ENCODE results near the gene PPP2R1B.

PPP2R1B gene

GRCh38 chr11:111745719-111746504 lies 20.3 kb downstream of the PPP2R1B start:
- no peak for DNase-seq

DNA sequence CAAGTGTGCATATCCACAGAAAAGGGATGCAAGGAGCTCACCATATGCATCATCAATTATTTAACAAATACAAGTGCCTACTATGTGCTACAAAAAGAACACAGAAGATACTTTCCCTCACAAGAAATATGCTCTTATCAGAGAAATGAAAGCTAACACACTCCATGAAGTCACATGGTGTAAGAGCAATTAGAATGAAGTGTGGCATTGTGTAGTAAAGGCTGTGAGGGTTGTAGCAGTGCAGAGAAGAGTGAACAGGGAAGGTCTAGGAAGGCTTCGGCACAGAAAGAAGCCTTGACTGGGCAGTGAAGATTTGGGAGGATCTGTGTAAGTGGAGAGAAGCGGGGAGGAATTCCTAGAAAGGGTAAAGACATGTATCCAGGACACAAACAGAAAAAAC lies 22.5 kb downstream of the PPP2R1B start:
- DNase-seq = no peak

GRCh38 chr11:111741751-111742150 lies 24.4 kb downstream of the PPP2R1B start:
- DNase-seq = no peak

DNA sequence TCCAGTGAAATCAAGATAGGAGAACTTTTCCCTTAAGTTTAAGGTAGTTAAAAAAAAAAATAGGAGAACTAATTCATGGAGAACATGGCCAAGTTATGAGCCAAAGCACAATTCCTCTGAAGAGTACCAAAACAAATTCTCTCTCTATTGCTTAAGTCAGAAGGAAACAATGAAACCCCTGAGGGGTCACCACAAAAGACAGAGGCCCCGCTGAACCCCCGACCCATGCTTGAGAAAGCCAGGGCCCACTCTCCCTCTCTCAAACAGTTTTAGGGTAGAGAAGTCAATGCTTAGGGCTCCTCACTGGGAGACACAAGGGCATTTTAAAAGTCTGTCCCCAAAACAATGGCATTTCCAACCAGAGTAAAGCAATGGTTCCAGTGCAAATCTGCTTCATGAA lies 26.9 kb downstream of the PPP2R1B start:
- DNase-seq = no peak

GRCh38 chr11:111737444-111738210 lies 28.6 kb downstream of the PPP2R1B start:
- no peak for DNase-seq

- DNase-seq = no peak
These were observed 29.4 kb downstream of the PPP2R1B start for GRCh38 chr11:111736621-111737443.

DNA sequence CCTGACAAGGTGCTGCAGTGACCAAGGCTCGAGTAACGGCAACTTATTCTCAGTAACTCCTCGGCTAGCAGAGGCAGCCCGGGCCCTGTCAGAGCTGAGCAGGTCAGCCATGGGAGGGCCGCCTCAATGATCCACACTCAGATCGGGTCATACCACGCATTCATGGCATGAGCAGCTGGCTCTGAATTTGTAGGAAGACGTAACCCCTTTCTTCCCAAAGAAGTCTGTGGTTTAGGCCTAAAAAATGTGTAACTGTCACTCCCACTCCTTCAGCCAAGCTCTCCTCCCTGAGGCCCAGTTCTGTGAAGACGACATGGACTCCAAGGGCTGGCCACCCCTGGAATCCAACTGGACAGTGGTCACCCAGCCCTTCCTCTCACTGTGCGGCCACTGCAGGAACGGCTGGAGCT lies 30.0 kb downstream of the PPP2R1B start:
- DNase-seq = no peak

DNA sequence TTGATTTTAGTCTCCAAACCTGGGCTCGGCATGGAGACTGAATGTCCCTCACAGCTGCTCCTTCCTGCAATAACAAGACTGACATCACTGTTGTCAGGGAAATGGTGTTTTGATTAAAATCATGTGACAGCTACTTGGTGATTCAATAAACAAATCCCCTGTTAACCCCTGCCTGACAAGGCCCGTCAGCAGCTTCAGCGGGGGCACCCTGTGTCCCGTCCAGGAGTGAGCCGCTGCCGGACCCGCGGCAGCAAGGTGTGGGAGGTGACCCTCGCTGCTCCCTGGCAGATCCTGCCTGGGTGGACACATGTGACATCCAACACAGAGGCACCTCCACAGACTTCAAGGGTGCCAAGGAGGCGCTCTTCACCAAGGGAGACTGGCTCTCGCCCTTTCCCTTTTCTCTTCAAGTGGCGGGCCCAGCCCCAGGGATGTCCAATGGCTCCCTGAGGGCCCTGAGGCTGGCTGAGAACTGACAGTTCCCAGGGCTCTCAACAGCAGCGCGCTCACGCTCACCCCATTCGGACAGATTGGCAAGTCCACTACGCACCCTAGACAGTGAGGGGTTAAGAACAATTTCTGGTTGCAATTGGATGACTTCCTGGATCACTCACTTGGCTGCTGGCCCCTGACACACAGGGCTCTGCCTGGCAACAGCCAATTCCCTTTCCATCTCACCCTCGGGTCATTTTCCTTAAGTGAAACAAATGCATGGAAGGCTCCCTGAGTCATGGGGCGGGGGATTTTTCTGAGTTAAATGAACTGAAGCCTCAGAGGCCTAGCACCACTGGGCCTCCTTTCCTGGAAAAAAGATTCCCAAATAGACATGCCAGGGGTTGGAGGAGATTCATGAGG lies 30.7 kb downstream of the PPP2R1B start:
- no peak for DNase-seq

DNA sequence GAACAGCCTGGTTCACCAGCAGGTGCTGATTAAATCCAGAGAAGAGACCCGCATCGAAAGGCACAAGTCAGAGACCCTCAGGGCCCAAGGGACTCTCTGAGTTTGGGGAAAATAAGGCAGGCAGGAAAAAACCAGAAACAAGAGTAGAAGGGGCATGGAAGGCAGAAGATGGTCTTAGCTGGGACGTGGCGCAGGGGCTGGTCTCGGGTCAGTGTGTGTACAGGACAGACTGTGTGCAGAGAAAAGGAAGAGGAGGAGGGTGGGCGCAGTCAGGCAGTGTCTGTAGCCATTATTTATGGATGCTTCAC lies 31.3 kb downstream of the PPP2R1B start:
- DNase-seq = no peak

DNA sequence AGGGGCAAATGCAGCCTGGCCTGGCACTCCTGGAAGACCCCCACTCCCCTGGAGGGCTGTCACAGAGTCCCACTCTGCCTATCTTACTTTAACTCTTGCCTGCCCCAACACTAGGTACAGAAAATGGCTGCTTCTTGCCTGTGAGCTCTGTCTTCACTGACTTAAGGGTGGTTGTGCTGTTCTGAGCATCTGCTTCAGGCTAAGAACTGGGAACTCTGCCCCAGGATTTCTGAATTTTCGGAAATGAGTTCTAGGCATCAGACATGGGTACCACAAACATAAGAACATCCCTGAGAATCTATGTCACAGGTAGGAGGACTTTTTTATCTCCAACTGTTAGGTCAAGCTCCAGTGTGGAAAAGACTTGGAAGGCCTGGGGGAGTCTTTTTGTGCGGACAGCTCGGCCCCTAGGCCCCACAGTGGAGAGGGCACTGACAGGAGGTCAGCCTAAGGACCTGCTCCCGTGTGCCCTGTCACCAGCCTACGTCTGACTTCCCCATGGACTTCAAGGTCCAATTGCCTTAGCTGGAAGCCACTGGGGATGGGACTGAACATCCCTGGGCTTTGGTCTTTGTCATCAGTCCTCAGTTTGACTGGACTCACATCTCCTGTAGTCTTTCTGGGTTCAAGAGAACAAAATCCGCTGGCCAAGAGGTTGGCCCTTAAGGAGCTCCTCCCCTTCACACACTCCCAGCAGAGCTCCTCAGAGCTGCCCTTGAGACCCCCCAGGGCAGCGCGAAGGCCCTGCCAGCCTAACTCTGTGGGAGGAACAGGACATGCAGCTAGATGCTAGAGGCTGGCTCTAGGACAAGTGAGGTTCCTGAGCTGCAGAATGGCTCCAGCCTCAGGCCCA lies 31.9 kb downstream of the PPP2R1B start:
- DNase-seq = no peak

- no peak for DNase-seq
These were observed 32.5 kb downstream of the PPP2R1B start for GRCh38 chr11:111733611-111734088.

DNA sequence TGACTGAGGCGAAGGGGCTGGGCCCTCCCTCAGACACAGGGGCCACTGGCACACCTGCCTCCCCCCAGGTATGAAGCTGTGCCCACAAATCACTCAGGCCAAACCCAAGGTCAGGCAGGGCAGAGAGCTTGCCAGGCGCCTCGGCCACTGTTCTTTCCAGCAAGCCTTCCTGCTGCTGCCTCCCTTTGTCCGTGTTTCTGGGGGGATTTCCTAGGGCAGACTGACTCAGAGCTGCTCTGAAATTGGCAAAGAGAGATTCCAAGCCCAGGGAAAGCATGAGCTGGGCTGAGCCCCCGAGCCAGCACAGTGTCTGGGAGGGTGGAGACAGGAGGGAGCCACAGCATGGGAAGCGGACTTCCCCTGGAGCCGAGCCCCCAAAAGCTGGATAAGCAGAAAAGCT lies 33.2 kb downstream of the PPP2R1B start:
- DNase-seq = no peak

DNA sequence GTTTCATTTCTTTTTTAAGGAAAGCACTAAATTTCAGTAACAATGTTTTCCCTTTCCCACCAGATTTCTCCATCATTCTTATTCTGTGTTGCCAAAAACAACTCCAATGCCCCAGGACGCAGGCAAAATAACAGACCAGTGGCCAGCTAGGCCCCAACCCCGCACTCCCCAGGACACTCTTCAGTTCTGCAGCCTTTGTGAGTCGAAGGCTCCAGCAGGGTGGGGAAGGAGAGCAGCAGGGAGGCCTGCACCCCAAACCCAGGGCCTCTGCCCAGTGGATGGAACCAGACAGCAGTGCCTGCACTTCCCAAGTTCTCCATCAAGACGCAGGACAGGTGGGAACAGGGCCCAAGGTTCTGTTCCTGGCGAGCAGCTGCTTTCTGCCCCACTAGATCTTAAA lies 34.4 kb downstream of the PPP2R1B start:
- DNase-seq = no peak

DNA sequence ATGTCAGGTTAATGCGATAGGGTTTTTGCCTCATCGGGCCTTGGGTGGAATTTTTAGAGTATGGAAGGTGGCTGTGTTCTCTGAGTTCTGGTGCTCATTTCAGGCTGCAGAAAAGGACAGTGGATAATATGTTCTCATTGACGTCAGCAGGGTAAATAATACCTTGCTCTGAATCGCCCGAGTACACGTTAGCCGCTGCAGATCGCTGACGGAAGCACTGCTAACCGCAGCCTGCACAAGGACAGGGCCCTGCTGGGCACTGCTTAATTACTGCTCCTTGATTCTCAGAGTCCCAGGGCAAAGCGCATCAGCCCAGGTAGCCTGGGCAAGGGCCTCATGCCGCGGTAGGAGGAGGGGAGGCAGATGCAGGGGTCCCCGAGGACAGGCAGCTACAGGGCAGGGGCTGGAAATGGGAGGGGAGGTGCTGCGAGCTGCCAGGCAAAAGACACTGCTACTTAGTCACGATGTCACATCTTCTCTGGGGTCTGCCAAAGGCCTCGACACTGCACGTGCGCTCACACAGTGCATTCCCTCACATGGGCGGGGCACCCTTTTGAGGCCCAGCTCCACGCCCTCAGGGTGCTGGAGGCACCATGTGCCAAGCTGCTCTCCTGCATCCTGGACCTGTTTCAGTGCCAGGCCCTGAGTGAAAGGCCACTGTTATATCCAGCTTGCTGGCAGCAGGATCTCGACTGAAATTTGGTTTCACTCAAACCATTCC lies 35.2 kb downstream of the PPP2R1B start:
- DNase-seq = no peak

GRCh38 chr11:111729831-111730311 lies 36.3 kb downstream of the PPP2R1B start:
- no peak for DNase-seq

DNA sequence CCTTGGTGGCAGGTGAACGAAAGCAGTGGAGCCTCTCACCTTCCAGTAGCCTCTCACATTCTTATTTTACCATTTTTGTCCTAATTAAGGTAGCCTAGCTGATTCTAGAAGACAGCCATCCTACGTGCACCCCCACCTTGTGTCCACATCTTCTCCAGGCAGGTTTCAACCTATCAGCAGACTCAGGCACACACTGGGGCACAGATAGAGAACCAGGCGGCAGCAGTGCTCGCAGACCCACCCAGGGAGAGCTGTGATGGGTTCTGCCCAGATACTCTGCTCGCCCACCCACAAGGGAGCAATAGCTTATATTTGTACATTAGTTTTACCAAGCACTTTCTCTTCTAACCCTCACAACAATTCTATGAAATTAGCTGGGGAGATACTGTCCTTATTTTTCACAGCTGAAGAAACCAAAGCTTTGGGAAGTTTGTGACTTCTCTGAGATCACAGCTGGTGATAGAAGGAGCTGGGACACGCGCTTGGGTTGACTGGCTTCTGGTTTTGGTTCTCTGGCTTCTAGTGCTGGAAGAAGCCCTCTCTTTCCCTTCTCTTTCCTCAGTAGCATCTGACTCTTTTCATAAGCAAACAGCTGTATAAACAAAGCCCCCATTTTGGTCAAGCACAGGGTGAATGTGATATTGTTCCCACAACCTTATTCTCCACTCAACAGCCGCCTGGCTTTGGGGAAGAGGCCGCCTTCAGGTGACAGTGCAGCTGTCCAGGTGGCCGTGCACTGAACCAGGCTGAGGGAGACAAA lies 36.9 kb downstream of the PPP2R1B start:
- no peak for DNase-seq

DNA sequence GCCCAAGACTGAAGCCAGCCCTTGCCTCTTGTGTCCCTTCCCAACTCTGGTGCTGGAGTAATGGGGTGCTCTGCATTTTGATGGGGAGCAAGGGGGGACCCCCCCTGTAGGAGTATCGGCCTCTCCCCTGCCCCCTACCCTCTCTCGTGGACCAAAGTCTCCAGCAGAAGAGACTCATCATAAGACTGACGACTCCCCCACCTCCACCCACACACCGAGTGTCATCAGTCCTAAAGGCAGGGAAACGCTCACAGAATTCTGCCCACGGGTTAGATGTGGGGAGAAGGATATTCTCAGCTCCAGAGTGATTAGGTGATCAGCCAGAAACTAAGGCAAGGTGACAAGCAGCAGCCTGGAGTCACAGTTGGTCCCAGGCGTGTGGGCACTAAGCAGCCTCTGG lies 38.8 kb downstream of the PPP2R1B start:
- DNase-seq = no peak

- no peak for DNase-seq
These were observed 39.9 kb downstream of the PPP2R1B start for GRCh38 chr11:111726301-111726713.

GRCh38 chr11:111725621-111726020 lies 40.6 kb downstream of the PPP2R1B start:
- DNase-seq = no peak

DNA sequence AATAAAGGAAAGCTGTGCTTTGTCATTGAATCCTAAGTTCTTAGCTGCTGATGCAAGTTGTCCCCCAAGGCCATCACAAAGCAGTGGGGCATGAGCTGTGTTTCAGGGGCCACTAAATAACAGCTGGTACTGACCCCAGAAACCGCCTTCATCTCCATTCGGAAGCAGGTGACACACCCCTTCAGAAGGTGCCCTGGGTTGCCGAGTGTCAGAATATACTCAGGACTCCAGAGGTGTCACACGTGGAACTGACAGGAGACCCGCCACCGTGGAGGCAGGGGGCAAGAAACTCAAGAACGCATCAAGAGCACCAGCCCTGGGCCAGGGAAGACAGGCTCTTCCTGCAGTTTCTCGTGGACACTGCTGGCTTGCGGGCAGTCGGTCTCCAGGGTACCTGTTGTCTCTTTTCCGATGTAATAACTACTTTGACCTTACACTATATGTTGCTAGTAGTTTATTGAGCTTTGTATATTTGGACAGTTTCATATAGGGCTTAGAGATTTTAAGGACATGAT lies 41.5 kb downstream of the PPP2R1B start:
- no peak for DNase-seq

Data from stimulated activated CD4-positive, alpha-beta T cell treated with anti-CD3 and anti-CD28 coated beads, Interleukin-2, amount 100 ng/mL, for 48 hours (primary cell).